ENCODE results near the gene EYS.

Gene EYS

GRCh38 chr6:64160486-64160885 lies 1546.5 kb downstream of the EYS start:
- Histone ChIP-seq H3K9me3 (ENCODE audit: insufficient read depth, low read depth, low read length) (no peaks in the 10 kb centered on the region), H3K9me2 (replicated peaks; ENCODE audit: low read depth, low read length) (no peaks in the 10 kb centered on the region), H3K36me3 (ENCODE audit: insufficient read depth, low read length) (no peaks in the 10 kb centered on the region), H3K9ac (ENCODE audit: low read depth, low read length, poor library complexity, severe bottlenecking) (no peak overlapping the region), H3K79me2 (ENCODE audit: insufficient read depth, low read length) (no peaks in the 10 kb centered on the region), H3K4me1 (ENCODE audit: insufficient read depth, low read length, poor library complexity, severe bottlenecking) (no peaks in the 10 kb centered on the region), H2AFZ (ENCODE audit: low read length) (no peak overlapping the region), H3K4me2 (ENCODE audit: low read depth, low read length, poor library complexity, severe bottlenecking) (no peak overlapping the region), H3K27me3 (ENCODE audit: insufficient read depth, low read length, poor library complexity, severe bottlenecking) (no peaks in the 10 kb centered on the region), H4K20me1 (ENCODE audit: insufficient read depth, low read length, poor library complexity, severe bottlenecking) (no peaks in the 10 kb centered on the region), H3F3A (ENCODE audit: low read depth) (no peaks in the 10 kb centered on the region), H3K4me3 (ENCODE audit: low read length, poor library complexity, severe bottlenecking) (no peak overlapping the region)
- TF ChIP-seq EZH2phosphoT487 (IDR thresholded peaks at IDR 0.05; ENCODE audit: borderline replicate concordance) (no peak), CTCF (conservative IDR thresholded peaks at IDR 0.05; ENCODE audit: low read length) (no peak)

GRCh38 chr6:64155063-64155462 lies 1552.0 kb downstream of the EYS start:
- TF ChIP-seq CTCF (conservative IDR thresholded peaks at IDR 0.05; ENCODE audit: low read length): no peak
- TF ChIP-seq EZH2phosphoT487 (IDR thresholded peaks at IDR 0.05; ENCODE audit: borderline replicate concordance): no peak
- H3K4me1 ChIP-seq (ENCODE audit: insufficient read depth, low read length, poor library complexity, severe bottlenecking): no peaks in the 10 kb centered on the region
- no peaks in the 10 kb centered on the region for H4K20me1 ChIP-seq (ENCODE audit: insufficient read depth, low read length, poor library complexity, severe bottlenecking)
- no peak overlapping the region for H3K4me3 ChIP-seq (ENCODE audit: low read length, poor library complexity, severe bottlenecking)
- H3K9ac ChIP-seq (ENCODE audit: low read depth, low read length, poor library complexity, severe bottlenecking): no peak overlapping the region
- H2AFZ ChIP-seq (ENCODE audit: low read length): no peak overlapping the region
- no peaks in the 10 kb centered on the region for H3K27me3 ChIP-seq (ENCODE audit: insufficient read depth, low read length, poor library complexity, severe bottlenecking)
- H3K79me2 ChIP-seq (ENCODE audit: insufficient read depth, low read length): no peaks in the 10 kb centered on the region
- H3F3A ChIP-seq (ENCODE audit: low read depth): no peaks in the 10 kb centered on the region
- H3K36me3 ChIP-seq (ENCODE audit: insufficient read depth, low read length): no peaks in the 10 kb centered on the region
- H3K9me2 ChIP-seq (replicated peaks; ENCODE audit: low read depth, low read length): no peaks in the 10 kb centered on the region
- H3K9me3 ChIP-seq (ENCODE audit: insufficient read depth, low read depth, low read length): no peaks in the 10 kb centered on the region
- no peak overlapping the region for H3K4me2 ChIP-seq (ENCODE audit: low read depth, low read length, poor library complexity, severe bottlenecking)

GRCh38 chr6:64146876-64147275 lies 1560.2 kb downstream of the EYS start:
- Histone ChIP-seq H3K9me3 (ENCODE audit: insufficient read depth, low read depth, low read length) (no peaks in the 10 kb centered on the region), H3K79me2 (ENCODE audit: insufficient read depth, low read length) (no peaks in the 10 kb centered on the region), H3F3A (ENCODE audit: low read depth) (no peaks in the 10 kb centered on the region), H3K9ac (ENCODE audit: low read depth, low read length, poor library complexity, severe bottlenecking) (no peak overlapping the region), H4K20me1 (ENCODE audit: insufficient read depth, low read length, poor library complexity, severe bottlenecking) (no peaks in the 10 kb centered on the region), H3K9me2 (replicated peaks; ENCODE audit: low read depth, low read length) (no peaks in the 10 kb centered on the region), H3K27me3 (ENCODE audit: insufficient read depth, low read length, poor library complexity, severe bottlenecking) (no peaks in the 10 kb centered on the region), H3K4me1 (ENCODE audit: insufficient read depth, low read length, poor library complexity, severe bottlenecking) (no peaks in the 10 kb centered on the region), H3K36me3 (ENCODE audit: insufficient read depth, low read length) (no peaks in the 10 kb centered on the region), H3K4me2 (ENCODE audit: low read depth, low read length, poor library complexity, severe bottlenecking) (no peak overlapping the region), H3K4me3 (ENCODE audit: low read length, poor library complexity, severe bottlenecking) (no peak overlapping the region), H2AFZ (ENCODE audit: low read length) (no peak overlapping the region)
- TF ChIP-seq CTCF (conservative IDR thresholded peaks at IDR 0.05; ENCODE audit: low read length) (no peak), EZH2phosphoT487 (IDR thresholded peaks at IDR 0.05; ENCODE audit: borderline replicate concordance) (no peak)

Data from Loucy (cell line).